CD4-positive, alpha-beta T cell treated with Interleukin-2 at 100 ng/mL for 4 hours (primary cell): Measurements from ENCODE around the gene ACOT8.
"Not testable (repeated sequence)": the region's sequence is repeated elsewhere in the genome, so short reads cannot be mapped to it uniquely, and the experiment has no call there.

Experiments
- DNase-seq: peaks from one replicate; pipeline ENCODE4 v3.0.0-alpha.2; 2020; ENCODE audit warnings: low spot score

ACOT8 gene

GRCh38 chr20:45852326-45852725, 4.9 kb downstream of the ACOT8 start:
- DNase-seq, result no peak

- DNase-seq, result no peak
Observed at GRCh38 chr20:45851501-45851900, 5.7 kb downstream of the ACOT8 start.

GRCh38 chr20:45850926-45851325, 6.3 kb downstream of the ACOT8 start:
- DNase-seq, result no peak

GRCh38 chr20:45850238-45850637, 7.0 kb downstream of the ACOT8 start:
- DNase-seq, result no peak

- DNase-seq, result no peak
Observed at GRCh38 chr20:45848969-45849582, 8.1 kb downstream of the ACOT8 start.

GRCh38 chr20:45848421-45848820, 8.8 kb downstream of the ACOT8 start:
- DNase-seq, result no peak

- no peak for DNase-seq
Observed at GRCh38 chr20:45845452-45845851, 11.7 kb downstream of the ACOT8 start.

GRCh38 chr20:45843506-45843905, 13.7 kb downstream of the ACOT8 start:
- DNase-seq, result no peak

- DNase-seq, result no peak
Observed at GRCh38 chr20:45842169-45842812, 14.9 kb downstream of the ACOT8 start.

- no peak for DNase-seq
Observed at GRCh38 chr20:45841407-45842129, 15.6 kb downstream of the ACOT8 start.

- DNase-seq, result no peak
Observed at GRCh38 chr20:45840700-45841198, 16.4 kb downstream of the ACOT8 start.

GRCh38 chr20:45836841-45837240, 20.4 kb downstream of the ACOT8 start:
- DNase-seq, result no peak

GRCh38 chr20:45835825-45836224, 21.4 kb downstream of the ACOT8 start:
- DNase-seq, result no peak

- DNase-seq, result no peak
Observed at GRCh38 chr20:45835329-45835765, 21.8 kb downstream of the ACOT8 start.

- no peak for DNase-seq
Observed at GRCh38 chr20:45834797-45835161, 22.4 kb downstream of the ACOT8 start.

- peak; percentile 37 for DNase-seq
Observed at GRCh38 chr20:45833883-45834796, 23.1 kb downstream of the ACOT8 start.

GRCh38 chr20:45833030-45833882, 23.9 kb downstream of the ACOT8 start, which contains the start of gene SNX21:
SNX21 (plus strand) TSS chr20:45833799; CDS start chr20:45833920, 121 bp downstream.
- DNase-seq, result peak; percentile 3

GRCh38 chr20:45832619-45833018, 24.6 kb downstream of the ACOT8 start:
- DNase-seq, result no peak

GRCh38 chr20:45829673-45830106, 27.5 kb downstream of the ACOT8 start:
- DNase-seq, result not testable (repeated sequence)

- no peak for DNase-seq
Observed at GRCh38 chr20:45828589-45828988, 28.6 kb downstream of the ACOT8 start.

- no peak for DNase-seq
Observed at GRCh38 chr20:45827712-45828111, 29.5 kb downstream of the ACOT8 start.
